Cardiac muscle cell (in vitro differentiated cells and primary cell): ENCODE data around the gene FANCL. TPM values are rescaled to one million over a fixed set of nuclear protein-coding genes. Genes with fewer than 3 reads are reported as not detected.

Experiments used
- DNase-seq, 2 donors: peaks; one replicate each; pipeline versions ENCODE4 v3.0.0 to v3.0.0-alpha.2; 2010 to 2017; ENCODE audit warnings: low read depth in 1 of 2, low spot score in 1 of 2
- H3K27ac ChIP-seq: fragments of 200-600 bp; sonication (generic); 2 replicates; pipeline ENCODE4 v1.5.1; 2016
- H3K27me3 ChIP-seq: fragments of 200-600 bp; sonication (generic); 2 replicates; pipeline ENCODE4 v1.6.0; 2016; ENCODE audit warnings: control low read depth
- H3K36me3 ChIP-seq: fragments of 200-600 bp; sonication (generic); 2 replicates; pipeline ENCODE4 v1.5.1; 2016; ENCODE audit warnings: control low read depth
- H3K4me1 ChIP-seq: fragments of 200-600 bp; sonication (generic); 2 replicates; pipeline ENCODE4 v1.8.1; 2017; ENCODE audit warnings: low read depth, mild to moderate bottlenecking, mixed run types
- H3K4me3 ChIP-seq: fragments of 200-600 bp; sonication (generic); 2 replicates; pipeline ENCODE4 v1.5.1; 2016; ENCODE audit warnings: mild to moderate bottlenecking
- H3K9me3 ChIP-seq: fragments of 200-600 bp; sonication (generic); 2 replicates; pipeline ENCODE4 v1.5.1; 2017; ENCODE audit warnings: low read depth, mild to moderate bottlenecking, control low read depth
- polyA plus RNA-seq: library from polyadenylated mRNA; unstranded; fragments of >200 nt; fragmentation: Nextera tagmentation; extraction: Ambion mirVana; gene quantifications from 2 replicates; pipeline ENCODE4 v1.2.1, GENCODE V29; 2016
- total RNA-seq: library from RNA; depleted of rRNA; stranded (reverse); fragments of >200 nt; gene quantifications from 2 replicates; pipeline ENCODE4 v1.2.3, GENCODE V29; 2016
- TF ChIP-seq, protein P1 (sequence below): IDR thresholded peaks from 2 replicates; pipeline ENCODE4 v1.5.1; 2012; ENCODE audit warnings: low read depth, mild to moderate bottlenecking, low read length

Gene FANCL
- total and polyA plus RNA-seq, 2 experiments from 2014 or later: 33.3 to 51.3 TPM

DNA sequence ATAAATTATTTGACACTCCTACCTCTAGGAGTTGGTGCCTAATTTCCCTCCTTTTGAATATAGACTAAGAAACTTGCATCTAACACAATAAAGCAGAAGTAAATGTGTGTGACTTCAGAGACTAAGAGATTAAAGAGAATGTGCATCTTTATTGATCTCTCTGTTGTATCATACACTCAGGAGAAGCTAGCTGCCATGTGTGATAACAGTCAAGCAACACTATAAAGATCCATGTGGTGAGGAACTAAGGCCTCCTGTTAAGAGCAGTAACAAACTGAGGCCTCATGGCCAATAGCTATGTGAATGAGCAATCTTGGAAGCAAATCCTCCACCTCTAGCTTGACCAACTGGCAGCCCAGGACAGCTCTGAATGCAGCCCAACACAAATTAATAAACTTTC is 3.4 kb downstream of the FANCL start:
- no peaks in the 10 kb centered on the region for H3K9me3 ChIP-seq
- peaks cover 14% of the 10 kb centered on the region for H3K4me1 ChIP-seq
- H3K36me3 ChIP-seq: no peaks in the 10 kb centered on the region
- H3K4me3 ChIP-seq: no peak overlapping the region
- no peak for DNase-seq
- H3K27ac ChIP-seq: no peak overlapping the region
- TF ChIP-seq, protein P1, sequence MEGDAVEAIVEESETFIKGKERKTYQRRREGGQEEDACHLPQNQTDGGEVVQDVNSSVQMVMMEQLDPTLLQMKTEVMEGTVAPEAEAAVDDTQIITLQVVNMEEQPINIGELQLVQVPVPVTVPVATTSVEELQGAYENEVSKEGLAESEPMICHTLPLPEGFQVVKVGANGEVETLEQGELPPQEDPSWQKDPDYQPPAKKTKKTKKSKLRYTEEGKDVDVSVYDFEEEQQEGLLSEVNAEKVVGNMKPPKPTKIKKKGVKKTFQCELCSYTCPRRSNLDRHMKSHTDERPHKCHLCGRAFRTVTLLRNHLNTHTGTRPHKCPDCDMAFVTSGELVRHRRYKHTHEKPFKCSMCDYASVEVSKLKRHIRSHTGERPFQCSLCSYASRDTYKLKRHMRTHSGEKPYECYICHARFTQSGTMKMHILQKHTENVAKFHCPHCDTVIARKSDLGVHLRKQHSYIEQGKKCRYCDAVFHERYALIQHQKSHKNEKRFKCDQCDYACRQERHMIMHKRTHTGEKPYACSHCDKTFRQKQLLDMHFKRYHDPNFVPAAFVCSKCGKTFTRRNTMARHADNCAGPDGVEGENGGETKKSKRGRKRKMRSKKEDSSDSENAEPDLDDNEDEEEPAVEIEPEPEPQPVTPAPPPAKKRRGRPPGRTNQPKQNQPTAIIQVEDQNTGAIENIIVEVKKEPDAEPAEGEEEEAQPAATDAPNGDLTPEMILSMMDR: no peak
- H3K27me3 ChIP-seq: no peaks in the 10 kb centered on the region

DNA sequence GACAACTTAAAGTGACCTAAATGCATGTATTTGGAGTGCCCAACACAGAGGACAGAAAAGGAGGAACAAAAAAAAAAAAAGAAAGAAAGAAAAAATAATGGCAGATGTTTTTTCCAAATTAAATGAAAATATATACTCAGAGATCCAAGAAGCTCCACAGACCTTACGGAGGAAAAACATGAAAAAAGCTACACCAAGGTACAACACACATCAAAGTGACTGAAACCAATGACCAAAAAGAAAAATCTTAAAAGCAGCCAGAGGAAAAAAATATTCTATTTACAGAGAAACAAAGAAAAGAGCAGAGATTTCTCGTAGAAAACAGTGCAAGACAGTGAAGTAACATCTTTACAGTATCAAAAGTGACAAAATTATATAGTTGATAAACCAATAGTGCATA is 5.1 kb downstream of the FANCL start:
- H3K27ac ChIP-seq: no peak overlapping the region
- H3K27me3 ChIP-seq: no peaks in the 10 kb centered on the region
- H3K9me3 ChIP-seq: no peaks in the 10 kb centered on the region
- H3K4me3 ChIP-seq: no peak overlapping the region
- H3K4me1 ChIP-seq: peaks cover 16% of the 10 kb centered on the region
- TF ChIP-seq, protein P1: no peak
- DNase-seq: no peak
- H3K36me3 ChIP-seq: no peaks in the 10 kb centered on the region

DNA sequence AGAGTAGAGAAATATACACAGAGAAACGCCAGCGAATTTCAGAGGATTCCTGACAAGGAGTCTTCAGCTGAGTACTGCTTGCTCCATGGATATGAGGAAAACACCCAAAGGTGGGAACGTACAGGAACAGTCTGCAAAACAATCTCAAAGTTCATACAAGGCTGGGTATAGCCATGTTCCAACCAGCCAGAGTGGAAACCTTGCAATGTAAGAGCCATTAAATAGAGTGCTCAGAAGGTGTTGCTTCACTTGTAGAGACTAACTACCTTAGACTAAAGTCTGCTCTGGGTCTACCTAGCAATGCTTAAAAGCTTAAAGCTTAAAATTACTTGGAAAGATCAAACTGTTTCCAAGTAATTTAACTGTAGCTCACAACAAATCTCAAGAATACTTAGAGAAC is 6.0 kb downstream of the FANCL start:
- Histone ChIP-seq H3K4me1 (peaks cover 16% of the 10 kb centered on the region), H3K4me3 (no peak overlapping the region), H3K36me3 (no peaks in the 10 kb centered on the region), H3K27ac (no peak overlapping the region), H3K9me3 (no peaks in the 10 kb centered on the region), H3K27me3 (no peaks in the 10 kb centered on the region)
- TF ChIP-seq, protein P1: no peak
- DNase-seq: no peak

DNA sequence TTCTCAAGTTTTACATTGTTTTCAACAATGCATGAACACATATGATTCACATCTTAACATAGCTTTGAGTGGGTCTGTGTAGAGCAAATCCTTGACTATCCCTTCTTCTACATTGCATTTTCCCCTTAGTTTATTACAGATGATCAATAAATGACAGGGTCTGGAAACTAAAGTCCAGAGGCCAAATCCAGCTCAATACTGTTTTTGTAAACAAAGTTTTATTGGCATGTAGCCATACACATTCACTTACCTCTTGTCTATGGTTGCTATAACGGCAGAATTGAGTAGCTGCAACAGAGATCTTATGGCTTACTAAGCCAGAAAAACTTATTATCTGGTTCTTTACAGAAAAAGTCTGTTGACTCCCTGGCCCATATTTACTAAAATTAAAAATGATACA is 12.8 kb downstream of the FANCL start:
- Histone ChIP-seq H3K9me3 (no peaks in the 10 kb centered on the region), H3K4me1 (peaks cover 7% of the 10 kb centered on the region), H3K27me3 (no peaks in the 10 kb centered on the region), H3K36me3 (no peaks in the 10 kb centered on the region), H3K27ac (no peak overlapping the region), H3K4me3 (no peak overlapping the region)
- no peak for DNase-seq
- TF ChIP-seq, protein P1: no peak

DNA sequence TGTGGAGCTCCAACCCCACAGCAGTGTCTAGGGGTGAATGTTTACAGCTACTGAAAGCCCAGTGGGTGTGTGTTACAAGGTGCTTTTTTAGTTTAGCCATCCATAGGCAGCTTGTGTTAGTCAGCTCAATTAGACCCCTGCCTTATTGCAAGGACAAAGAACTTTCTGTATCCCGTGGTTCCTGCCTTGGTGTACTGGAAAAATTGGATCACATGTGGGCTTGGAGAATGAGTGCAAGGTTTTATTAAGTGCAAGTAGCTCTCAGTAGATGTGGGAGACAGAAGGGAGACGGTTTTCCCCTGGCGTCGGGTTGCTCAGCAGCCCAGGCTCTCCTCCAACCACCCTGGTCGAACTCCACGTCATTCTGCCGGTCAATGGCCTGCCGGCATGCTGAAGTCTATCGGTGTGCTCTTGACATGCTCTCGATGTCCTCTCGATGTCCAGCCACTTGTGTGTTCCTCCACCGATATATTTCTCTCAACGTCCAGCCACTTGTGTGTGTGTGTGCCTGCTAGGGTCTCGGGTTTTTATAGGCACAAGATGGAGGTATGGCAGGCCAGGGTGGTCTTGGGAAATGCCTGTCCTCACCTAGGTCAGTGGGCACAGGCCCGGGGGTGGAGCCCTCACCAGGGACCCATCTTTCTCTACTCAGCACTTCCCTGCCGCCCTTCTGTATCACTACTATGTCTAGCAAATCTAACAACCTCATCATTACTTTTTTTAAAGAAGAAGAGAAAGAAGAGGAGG is 13.8 kb downstream of the FANCL start:
- no peaks in the 10 kb centered on the region for H3K36me3 ChIP-seq
- TF ChIP-seq, protein P1: no peak
- no peaks in the 10 kb centered on the region for H3K27me3 ChIP-seq
- H3K4me3 ChIP-seq: no peak overlapping the region
- DNase-seq: no peak
- no peak overlapping the region for H3K27ac ChIP-seq
- no peaks in the 10 kb centered on the region for H3K9me3 ChIP-seq
- no peaks in the 10 kb centered on the region for H3K4me1 ChIP-seq
